ENCODE results near the gene MRM1.

MRM1 gene

GRCh38 chr17:36609498-36609862 lies 8.1 kb downstream of the MRM1 start:
- DNase-seq (ENCODE audit: extremely low read depth, low read depth) = no peak
- no peak for TF ChIP-seq CTCF (IDR thresholded peaks at IDR 0.05; ENCODE audit: low read depth, low read length, missing control alignments)
- no peak overlapping the region for H3K4me3 ChIP-seq (replicated peaks; ENCODE audit: low read depth, low read length)

GRCh38 chr17:36610474-36610873 lies 9.1 kb downstream of the MRM1 start:
- DNase-seq (ENCODE audit: extremely low read depth, low read depth) = no peak
- no peak overlapping the region for H3K4me3 ChIP-seq (replicated peaks; ENCODE audit: low read depth, low read length)
- no peak for TF ChIP-seq CTCF (IDR thresholded peaks at IDR 0.05; ENCODE audit: low read depth, low read length, missing control alignments)

- no peak for TF ChIP-seq CTCF (IDR thresholded peaks at IDR 0.05; ENCODE audit: low read depth, low read length, missing control alignments)
- H3K4me3 ChIP-seq (replicated peaks; ENCODE audit: low read depth, low read length) = no peak overlapping the region
- DNase-seq (ENCODE audit: extremely low read depth, low read depth) = no peak
Observed at GRCh38 chr17:36611345-36612072, 10.1 kb downstream of the MRM1 start.

GRCh38 chr17:36612323-36612722 lies 10.9 kb downstream of the MRM1 start:
- H3K4me3 ChIP-seq (replicated peaks; ENCODE audit: low read depth, low read length) = no peak overlapping the region
- no peak for DNase-seq (ENCODE audit: extremely low read depth, low read depth)
- TF ChIP-seq CTCF (IDR thresholded peaks at IDR 0.05; ENCODE audit: low read depth, low read length, missing control alignments) = no peak

GRCh38 chr17:36613155-36613554 lies 11.8 kb downstream of the MRM1 start:
- no peak overlapping the region for H3K4me3 ChIP-seq (replicated peaks; ENCODE audit: low read depth, low read length)
- DNase-seq (ENCODE audit: extremely low read depth, low read depth) = no peak
- TF ChIP-seq CTCF (IDR thresholded peaks at IDR 0.05; ENCODE audit: low read depth, low read length, missing control alignments) = no peak

GRCh38 chr17:36614081-36614480 lies 12.7 kb downstream of the MRM1 start:
- no peak for TF ChIP-seq CTCF (IDR thresholded peaks at IDR 0.05; ENCODE audit: low read depth, low read length, missing control alignments)
- H3K4me3 ChIP-seq (replicated peaks; ENCODE audit: low read depth, low read length) = no peak overlapping the region
- DNase-seq (ENCODE audit: extremely low read depth, low read depth) = no peak

GRCh38 chr17:36614933-36615332 lies 13.6 kb downstream of the MRM1 start:
- no peak for TF ChIP-seq CTCF (IDR thresholded peaks at IDR 0.05; ENCODE audit: low read depth, low read length, missing control alignments)
- no peak for DNase-seq (ENCODE audit: extremely low read depth, low read depth)
- H3K4me3 ChIP-seq (replicated peaks; ENCODE audit: low read depth, low read length) = no peak overlapping the region
